Hepatocyte (in vitro differentiated cells): ENCODE data around the gene HAGH. TPM values are rescaled to one million over a fixed set of nuclear protein-coding genes. Genes with fewer than 3 reads are reported as not detected.

Experiments
- DNase-seq: peaks from one replicate; pipeline ENCODE4 v3.0.0-alpha.2; 2016; ENCODE audit warnings: low spot score
- H2AFZ ChIP-seq: fragments of 200-600 bp; sonication (generic); 2 replicates; pipeline ENCODE4 v1.6.0; 2016; ENCODE audit warnings: antibody characterized with exemption, mild to moderate bottlenecking
- H3K27ac ChIP-seq: fragments of 200-600 bp; sonication (generic); 2 replicates; pipeline ENCODE4 v1.5.1; 2016; ENCODE audit warnings: mild to moderate bottlenecking
- H3K27me3 ChIP-seq: fragments of 200-600 bp; sonication (generic); 2 replicates; pipeline ENCODE4 v1.6.1; 2016
- H3K36me3 ChIP-seq: fragments of 200-600 bp; sonication (generic); replicated peaks from 2 replicates; pipeline ENCODE4 v1.5.1; 2016; ENCODE audit warnings: low read depth; ENCODE audit not compliant: insufficient read depth
- H3K4me1 ChIP-seq: fragments of 200-600 bp; sonication (generic); 2 replicates; pipeline ENCODE4 v1.5.1; 2016; ENCODE audit warnings: mild to moderate bottlenecking, moderate library complexity; ENCODE audit not compliant: insufficient read depth
- H3K4me2 ChIP-seq: fragments of 200-600 bp; sonication (generic); 2 replicates; pipeline ENCODE4 v1.6.0; 2016
- H3K4me3 ChIP-seq: fragments of 200-600 bp; sonication (generic); 2 replicates; pipeline ENCODE4 v1.5.1; 2016; ENCODE audit warnings: mild to moderate bottlenecking
- H3K79me2 ChIP-seq: fragments of 200-600 bp; sonication (generic); 2 replicates; pipeline ENCODE4 v1.6.0; 2017; ENCODE audit warnings: mild to moderate bottlenecking
- H3K9me2 ChIP-seq: fragments of 200-600 bp; sonication (generic); replicated peaks from 2 replicates; pipeline ENCODE4 v1.6.0; 2017; ENCODE audit warnings: mild to moderate bottlenecking; ENCODE audit not compliant: insufficient read depth
- H3K9me3 ChIP-seq: fragments of 200-600 bp; sonication (generic); 2 replicates; pipeline ENCODE4 v1.5.1; 2016; ENCODE audit warnings: low read depth, mild to moderate bottlenecking
- H4K20me1 ChIP-seq: fragments of 200-600 bp; sonication (generic); 2 replicates; pipeline ENCODE4 v1.6.0; 2016; ENCODE audit warnings: mild to moderate bottlenecking; ENCODE audit not compliant: insufficient read depth, poor library complexity, severe bottlenecking
- EZH2 ChIP-seq: fragments of 200-600 bp; sonication (generic); IDR thresholded peaks from 2 replicates; pipeline ENCODE4 v1.6.1; 2016; ENCODE audit warnings: antibody characterized with exemption, mild to moderate bottlenecking, borderline replicate concordance
- EZH2phosphoT487 ChIP-seq: fragments of 200-600 bp; sonication (generic); IDR thresholded peaks from one replicate; pipeline ENCODE4 v1.6.1; 2018; ENCODE audit warnings: antibody characterized with exemption, mild to moderate bottlenecking, low read depth, moderate library complexity; ENCODE audit not compliant: unreplicated experiment, severe bottlenecking
- WGBS: methylation state at CpG from one replicate; pipeline ENCODE4 v1.1.6; 2016; ENCODE audit warnings: low lambda C conversion rate; ENCODE audit errors: missing lambda C conversion rate; 5-methylcytosine and 5-hydroxymethylcytosine counted together
- polyA plus RNA-seq: library from polyadenylated mRNA; unstranded; fragments of >200 nt; fragmentation: Nextera tagmentation; extraction: Ambion mirVana; gene quantifications from 2 replicates; pipeline ENCODE4 v1.2.1, GENCODE V29; 2016
- total RNA-seq: library from RNA; depleted of rRNA; stranded (reverse); fragments of >200 nt; gene quantifications from 2 replicates; pipeline ENCODE4 v1.2.3, GENCODE V29; 2014
- TF ChIP-seq, protein P1 (sequence below): fragments of 200-600 bp; sonication (generic); IDR thresholded peaks from 2 replicates; pipeline ENCODE4 v1.5.1; 2016; ENCODE audit warnings: antibody characterized with exemption, mild to moderate bottlenecking; ENCODE audit not compliant: poor library complexity

Gene HAGH
- total and polyA plus RNA-seq, 2 experiments from 2014 or later, result 55.6 to 113 TPM

DNA sequence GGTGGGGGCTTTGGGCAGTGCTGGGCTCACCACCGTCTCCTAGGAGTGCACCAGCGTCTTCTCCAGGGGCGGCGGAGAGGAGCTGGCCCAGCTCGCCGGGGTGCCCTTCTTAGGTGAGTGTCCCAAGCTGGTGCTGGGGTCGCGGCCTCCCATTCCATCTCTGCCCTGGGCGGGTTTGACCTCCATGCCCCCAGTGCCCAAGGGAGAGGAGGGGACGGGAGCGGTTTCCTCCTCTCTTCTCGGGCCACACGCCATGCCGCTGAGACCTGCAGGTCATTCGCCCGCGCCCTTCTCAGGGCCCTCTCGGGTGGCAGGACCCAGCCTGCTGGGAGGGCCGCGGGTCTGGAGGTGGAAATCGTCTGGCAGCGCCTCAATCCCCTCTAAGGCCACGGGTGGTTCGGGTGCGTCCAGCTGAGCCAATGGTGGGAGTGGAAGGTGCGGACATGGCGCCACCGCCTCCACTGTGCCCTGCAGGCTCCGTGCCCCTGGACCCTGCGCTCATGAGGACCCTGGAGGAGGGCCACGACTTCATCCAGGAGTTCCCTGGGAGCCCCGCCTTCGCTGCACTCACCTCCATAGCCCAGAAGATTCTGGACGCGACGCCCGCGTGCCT, 38.4 kb downstream of the HAGH start:
- no peak for DNase-seq
- Histone ChIP-seq H3K27me3 (no peaks in the 10 kb centered on the region), H3K9me3 (no peaks in the 10 kb centered on the region), H3K4me3 (no peak overlapping the region), H3K4me1 (peaks cover 3% of the 10 kb centered on the region), H3K27ac (no peak overlapping the region), H3K4me2 (no peak overlapping the region), H3K36me3 (no peaks in the 10 kb centered on the region), H3K79me2 (peaks cover 36% of the 10 kb centered on the region), H2AFZ (no peak overlapping the region), H4K20me1 (peaks cover 5% of the 10 kb centered on the region), H3K9me2 (no peaks in the 10 kb centered on the region)
- WGBS, result 96% methylated on average over 30 of the region's 38 CpGs
- TF ChIP-seq, protein P1, sequence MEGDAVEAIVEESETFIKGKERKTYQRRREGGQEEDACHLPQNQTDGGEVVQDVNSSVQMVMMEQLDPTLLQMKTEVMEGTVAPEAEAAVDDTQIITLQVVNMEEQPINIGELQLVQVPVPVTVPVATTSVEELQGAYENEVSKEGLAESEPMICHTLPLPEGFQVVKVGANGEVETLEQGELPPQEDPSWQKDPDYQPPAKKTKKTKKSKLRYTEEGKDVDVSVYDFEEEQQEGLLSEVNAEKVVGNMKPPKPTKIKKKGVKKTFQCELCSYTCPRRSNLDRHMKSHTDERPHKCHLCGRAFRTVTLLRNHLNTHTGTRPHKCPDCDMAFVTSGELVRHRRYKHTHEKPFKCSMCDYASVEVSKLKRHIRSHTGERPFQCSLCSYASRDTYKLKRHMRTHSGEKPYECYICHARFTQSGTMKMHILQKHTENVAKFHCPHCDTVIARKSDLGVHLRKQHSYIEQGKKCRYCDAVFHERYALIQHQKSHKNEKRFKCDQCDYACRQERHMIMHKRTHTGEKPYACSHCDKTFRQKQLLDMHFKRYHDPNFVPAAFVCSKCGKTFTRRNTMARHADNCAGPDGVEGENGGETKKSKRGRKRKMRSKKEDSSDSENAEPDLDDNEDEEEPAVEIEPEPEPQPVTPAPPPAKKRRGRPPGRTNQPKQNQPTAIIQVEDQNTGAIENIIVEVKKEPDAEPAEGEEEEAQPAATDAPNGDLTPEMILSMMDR, result no peak
- no peak for TF ChIP-seq EZH2phosphoT487

DNA sequence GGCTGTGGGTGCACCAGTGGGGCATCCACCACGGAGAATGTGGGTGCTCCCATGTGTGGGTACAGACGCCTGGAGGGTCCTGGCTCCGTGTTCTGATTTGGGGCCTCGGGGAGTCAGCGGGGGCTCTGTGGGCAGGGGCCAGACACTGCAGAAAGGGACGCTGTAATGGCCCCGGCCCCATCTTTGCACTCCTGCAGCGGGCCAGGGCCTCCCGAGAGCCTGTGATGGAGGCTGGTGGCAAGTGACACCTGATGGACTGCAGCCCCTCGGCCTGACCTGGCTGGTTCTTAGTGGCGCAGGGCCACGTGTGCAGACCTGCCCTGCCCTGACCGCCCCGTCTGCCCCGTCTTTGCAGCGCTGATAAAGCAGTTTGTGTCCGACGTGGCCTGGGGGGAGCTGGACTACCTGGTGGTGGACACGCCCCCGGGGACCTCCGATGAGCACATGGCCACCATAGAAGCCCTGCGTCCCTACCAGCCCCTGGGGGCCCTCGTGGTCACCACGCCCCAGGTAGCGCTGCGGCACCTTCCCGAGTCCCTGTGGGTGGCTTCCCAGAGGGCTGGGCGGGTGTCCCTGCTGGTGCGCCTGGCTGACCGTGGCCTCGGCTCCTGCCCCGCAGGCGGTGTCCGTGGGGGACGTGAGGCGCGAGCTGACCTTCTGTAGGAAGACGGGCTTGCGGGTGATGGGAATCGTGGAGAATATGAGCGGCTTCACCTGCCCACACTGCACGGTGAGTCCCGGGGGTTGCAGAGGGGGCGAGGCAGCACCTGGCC, 39.1 kb downstream of the HAGH start:
- WGBS, result 95% methylated on average over 43 of the region's 44 CpGs
- H3K79me2 ChIP-seq, result peaks cover 36% of the 10 kb centered on the region

DNA sequence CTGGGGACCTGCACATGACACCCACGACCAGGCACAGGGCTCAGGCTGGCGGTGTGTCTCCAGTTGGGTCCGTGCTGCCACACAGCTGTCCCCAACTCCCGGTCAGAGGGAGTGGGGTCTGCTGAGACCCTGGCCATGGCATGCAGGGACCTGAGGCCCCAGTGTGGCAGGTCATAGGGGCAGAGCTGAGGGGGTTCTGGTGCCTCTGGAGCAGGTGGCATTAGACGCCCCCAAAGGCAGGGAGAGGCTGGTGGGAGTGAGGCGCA, 39.6 kb downstream of the HAGH start:
- DNase-seq, result no peak
- no peaks in the 10 kb centered on the region for H3K36me3 ChIP-seq

More for the DNA sequence above, 39.1 kb downstream of the HAGH start:
- H3K9me2 ChIP-seq, result no peaks in the 10 kb centered on the region
- peaks cover 3% of the 10 kb centered on the region for H3K4me1 ChIP-seq
- H3K36me3 ChIP-seq, result no peaks in the 10 kb centered on the region
- TF ChIP-seq EZH2 (no peak), EZH2phosphoT487 (no peak)
- TF ChIP-seq, protein P1, result no peak
- no peak overlapping the region for H3K4me3 ChIP-seq
- H3K4me2 ChIP-seq, result no peak overlapping the region
- H4K20me1 ChIP-seq, result peaks cover 5% of the 10 kb centered on the region
- H2AFZ ChIP-seq, result no peak overlapping the region
- no peak for DNase-seq
- H3K27ac ChIP-seq, result no peak overlapping the region
- H3K9me3 ChIP-seq, result no peaks in the 10 kb centered on the region
- H3K27me3 ChIP-seq, result no peaks in the 10 kb centered on the region

More for the DNA sequence above, 39.6 kb downstream of the HAGH start:
- Histone ChIP-seq H4K20me1 (peaks cover 5% of the 10 kb centered on the region), H3K27me3 (no peaks in the 10 kb centered on the region), H3K79me2 (peaks cover 36% of the 10 kb centered on the region), H3K9me3 (no peaks in the 10 kb centered on the region), H3K9me2 (no peaks in the 10 kb centered on the region), H3K4me2 (no peak overlapping the region), H3K27ac (no peak overlapping the region), H3K4me1 (peaks cover 3% of the 10 kb centered on the region), H3K4me3 (no peak overlapping the region), H2AFZ (no peak overlapping the region)
- WGBS, result 89% methylated on average over 6 of the region's 6 CpGs
- TF ChIP-seq EZH2phosphoT487 (no peak), EZH2 (no peak)
- TF ChIP-seq, protein P1, result no peak
